OCI-LY7 (cell line): ENCODE measurements around the gene CDKAL1.

Experiments used
- CTCF ChIP-seq: fragments of 200-600 bp; sonication (generic); conservative IDR thresholded peaks from 2 replicates; pipeline ENCODE4 v1.5.1; 2014; ENCODE audit warnings: mild to moderate bottlenecking, antibody characterized with exemption, low read length, moderate library complexity, mixed read lengths
- EZH2phosphoT487 ChIP-seq: fragments of 200-600 bp; sonication (generic); IDR thresholded peaks from 2 replicates; pipeline ENCODE4 v1.6.1; 2018; ENCODE audit warnings: low read depth, borderline replicate concordance, mild to moderate bottlenecking, mixed run types, antibody characterized with exemption, low read length, moderate library complexity, mixed read lengths

DNA sequence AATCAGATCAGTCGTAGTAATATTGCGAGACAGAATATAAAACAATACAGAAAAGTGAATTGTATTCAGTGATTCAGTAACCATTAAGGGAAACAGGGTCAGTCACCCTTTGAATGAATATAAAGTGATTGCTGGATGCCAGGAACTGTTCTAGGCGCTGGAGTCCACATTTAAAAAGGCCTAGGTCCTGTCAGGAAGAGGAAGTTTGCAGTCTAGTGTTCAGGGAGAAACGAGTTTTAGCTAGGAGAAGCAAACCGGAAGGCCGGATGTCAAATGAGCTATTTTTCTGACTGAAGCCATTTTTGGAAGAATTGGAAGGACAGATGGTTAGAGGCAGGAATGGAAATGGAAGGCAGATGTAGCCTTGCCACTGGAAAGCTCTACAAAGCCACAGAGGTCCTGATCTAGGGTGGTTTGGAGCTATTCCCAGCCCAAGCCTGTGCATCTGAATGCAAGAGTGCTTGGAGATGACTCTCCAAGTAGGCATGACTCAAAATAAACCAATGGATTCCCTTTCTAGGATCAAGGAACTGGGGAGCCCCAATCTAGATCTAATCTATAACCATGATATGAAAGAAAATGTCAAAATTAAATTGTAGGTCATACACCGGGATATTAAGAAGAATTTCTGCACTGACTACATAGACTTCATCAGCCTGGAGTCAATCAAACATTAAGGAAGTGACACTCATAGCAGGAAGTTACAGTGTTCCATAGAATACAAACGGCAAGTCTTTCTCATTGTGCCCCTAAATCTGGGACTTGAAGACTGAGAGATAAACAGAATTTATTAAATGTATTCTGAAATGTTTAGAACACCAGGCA is 36.8 kb upstream of the CDKAL1 start:
- TF ChIP-seq CTCF, result no peak
- no peak for TF ChIP-seq EZH2phosphoT487
